Measurements from ENCODE around the gene FASTKD1.

DNA sequence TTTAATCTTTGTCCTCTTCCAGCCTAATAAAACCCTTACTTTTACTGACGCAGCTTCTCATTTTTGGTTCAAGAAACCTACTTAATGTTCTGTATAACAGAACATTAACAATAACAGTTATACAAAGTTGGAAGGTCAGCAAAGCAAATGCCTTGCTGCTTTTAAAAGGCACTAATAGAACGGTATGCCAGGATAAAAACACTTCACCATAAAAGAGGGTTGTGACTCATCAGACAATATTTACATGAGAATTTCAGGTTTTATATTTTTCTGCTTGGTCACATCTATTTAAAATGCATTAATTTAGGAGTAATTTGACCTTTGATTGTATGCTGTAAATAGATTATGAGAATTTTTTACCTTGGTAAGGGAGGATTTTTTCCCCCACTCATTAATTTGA lies 61.1 kb downstream of the FASTKD1 start:
- TF ChIP-seq POLR2A (IDR thresholded peaks at IDR 0.05), result no peak
- TF ChIP-seq, protein P1, sequence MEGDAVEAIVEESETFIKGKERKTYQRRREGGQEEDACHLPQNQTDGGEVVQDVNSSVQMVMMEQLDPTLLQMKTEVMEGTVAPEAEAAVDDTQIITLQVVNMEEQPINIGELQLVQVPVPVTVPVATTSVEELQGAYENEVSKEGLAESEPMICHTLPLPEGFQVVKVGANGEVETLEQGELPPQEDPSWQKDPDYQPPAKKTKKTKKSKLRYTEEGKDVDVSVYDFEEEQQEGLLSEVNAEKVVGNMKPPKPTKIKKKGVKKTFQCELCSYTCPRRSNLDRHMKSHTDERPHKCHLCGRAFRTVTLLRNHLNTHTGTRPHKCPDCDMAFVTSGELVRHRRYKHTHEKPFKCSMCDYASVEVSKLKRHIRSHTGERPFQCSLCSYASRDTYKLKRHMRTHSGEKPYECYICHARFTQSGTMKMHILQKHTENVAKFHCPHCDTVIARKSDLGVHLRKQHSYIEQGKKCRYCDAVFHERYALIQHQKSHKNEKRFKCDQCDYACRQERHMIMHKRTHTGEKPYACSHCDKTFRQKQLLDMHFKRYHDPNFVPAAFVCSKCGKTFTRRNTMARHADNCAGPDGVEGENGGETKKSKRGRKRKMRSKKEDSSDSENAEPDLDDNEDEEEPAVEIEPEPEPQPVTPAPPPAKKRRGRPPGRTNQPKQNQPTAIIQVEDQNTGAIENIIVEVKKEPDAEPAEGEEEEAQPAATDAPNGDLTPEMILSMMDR (IDR thresholded peaks at IDR 0.05), result no peak
